ENCODE measurements around the gene CHD5.
"Not testable (repeated sequence)": the region's sequence is repeated elsewhere in the genome, so short reads cannot be mapped to it uniquely, and the experiment has no call there.

The CHD5 gene

DNA sequence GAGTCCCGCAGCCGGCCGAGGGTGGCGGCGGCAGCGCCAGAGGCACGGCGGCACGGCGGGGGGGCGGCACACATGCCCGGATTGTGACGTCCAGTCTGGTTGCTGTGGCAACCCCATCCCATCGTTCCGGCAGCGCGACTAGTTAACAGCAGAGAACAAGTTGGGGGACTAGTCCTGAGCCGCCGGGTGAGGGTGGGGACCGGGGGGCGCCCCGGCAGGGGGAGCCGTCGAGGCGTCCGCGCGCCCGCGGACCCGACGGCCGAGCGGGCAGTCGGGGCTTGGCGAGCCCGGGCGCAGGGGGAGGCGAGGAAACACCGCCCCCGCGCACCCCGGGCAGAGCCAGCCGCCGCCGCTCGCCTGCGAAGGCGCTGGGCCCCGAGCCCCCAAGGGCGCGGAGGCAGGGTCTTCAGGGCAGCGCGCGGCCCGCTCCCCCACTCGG lies at the start of gene CHD5:
CHD5 (minus strand) TSS at position 54 of the 439 bp plus-strand sequence. CDS start 298 bp downstream, outside the sequence.
- DNase-seq = no peak

DNA sequence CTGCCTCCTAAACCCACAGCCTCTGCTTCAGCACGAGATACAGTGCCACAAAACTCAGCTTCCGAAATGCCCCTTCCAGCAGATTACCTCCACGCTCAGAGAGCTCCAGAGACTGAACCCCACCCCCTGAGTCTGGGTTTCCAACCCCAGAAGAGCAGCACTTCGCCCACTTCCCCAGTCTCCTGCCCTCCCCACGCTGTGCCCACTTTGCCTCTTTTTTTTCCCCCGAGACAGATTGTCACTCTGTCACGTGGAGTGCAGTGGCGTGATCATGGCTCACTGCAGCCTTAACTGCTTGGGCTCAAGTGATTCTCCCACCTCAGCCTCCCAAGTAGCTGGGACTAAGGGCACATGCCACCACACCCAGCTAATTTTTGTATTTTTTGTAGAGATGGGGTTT lies 45.5 kb upstream of the CHD5 start:
- DNase-seq = no peak

DNA sequence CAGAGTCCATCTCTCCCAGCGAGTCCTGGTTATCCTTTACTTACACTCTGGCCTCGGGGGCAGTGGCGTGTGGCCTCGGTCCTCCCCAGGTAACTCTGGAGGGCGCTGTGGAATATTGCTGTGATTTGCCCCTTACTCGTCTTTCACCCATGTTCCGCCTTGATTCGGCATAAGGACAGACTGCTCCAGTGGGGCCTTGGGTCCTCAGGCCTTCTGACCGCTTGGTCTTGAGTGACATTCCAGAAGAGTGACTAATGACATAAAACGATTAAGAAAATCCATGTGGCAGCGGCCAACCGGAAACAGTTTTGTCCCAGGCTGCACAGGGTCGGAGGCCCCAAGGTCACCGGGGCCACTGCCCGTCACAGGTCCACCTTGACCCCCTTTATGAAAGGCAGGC lies 44.6 kb upstream of the CHD5 start:
- no peak for DNase-seq

DNA sequence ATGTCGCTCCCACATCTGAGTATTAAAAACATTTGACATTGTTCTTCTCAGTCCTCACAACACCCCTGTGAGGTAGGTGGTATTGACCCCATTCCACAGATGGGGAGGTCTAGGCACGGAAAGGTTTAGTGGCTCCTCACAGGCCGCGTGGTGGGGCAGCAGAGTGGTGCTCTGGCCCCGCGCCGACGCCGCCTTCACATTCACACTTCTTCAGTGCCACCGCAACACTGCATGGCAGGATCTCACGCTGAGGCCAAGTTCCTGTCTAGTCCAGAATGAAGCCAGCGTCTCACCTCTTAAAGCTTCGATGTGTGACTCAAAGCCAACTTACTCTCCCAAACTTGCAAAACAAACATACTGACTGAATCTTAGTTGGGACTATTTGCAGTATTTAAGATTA lies 43.5 kb upstream of the CHD5 start:
- DNase-seq = no peak

DNA sequence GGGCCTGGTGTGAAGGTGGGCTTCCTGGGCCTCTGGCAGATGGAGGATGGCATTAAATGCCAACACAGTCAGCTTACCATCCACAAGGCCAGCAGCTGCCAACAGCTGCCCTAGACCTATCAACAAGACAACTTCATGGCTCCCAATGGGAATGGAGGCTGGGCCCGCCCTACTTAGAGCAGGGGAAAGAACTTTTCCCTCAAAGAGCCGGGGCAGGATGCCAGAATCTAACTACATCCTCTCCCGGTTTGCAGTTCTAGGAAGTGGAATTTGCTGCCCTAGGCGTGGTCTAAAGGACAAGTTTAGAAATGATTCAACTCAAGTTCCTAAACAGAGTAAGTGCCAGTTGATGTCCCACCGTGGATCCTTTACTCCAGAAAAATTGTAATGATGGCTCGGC lies 42.5 kb upstream of the CHD5 start:
- no peak for DNase-seq

DNA sequence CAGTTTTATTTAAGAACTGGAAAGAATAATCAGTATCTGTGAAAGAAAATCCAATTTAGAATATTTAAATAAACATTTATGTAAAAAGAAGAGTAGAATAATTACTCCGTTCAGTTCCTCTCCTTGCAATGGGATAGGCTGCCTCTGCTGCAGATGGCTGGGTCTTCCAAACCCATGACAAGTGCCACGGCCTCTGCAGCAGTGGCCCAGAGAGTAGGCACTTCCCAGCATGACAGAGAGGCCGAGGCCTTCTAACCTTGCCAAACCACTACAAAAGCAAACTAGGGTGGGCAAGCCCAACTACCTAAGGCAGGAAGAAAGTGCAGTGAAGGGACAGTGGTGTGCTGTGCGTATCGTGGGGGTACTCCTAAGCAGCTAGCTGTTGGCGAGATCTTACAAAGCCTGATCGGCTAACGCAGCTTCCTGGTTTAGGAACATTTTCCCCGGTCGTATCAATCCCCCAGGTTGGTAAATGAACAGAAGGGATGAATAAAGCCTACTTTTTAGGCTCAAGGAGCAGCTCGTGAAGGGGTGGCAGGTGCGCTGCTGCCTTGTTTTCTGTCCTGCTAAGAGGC lies 41.2 kb upstream of the CHD5 start:
- no peak for DNase-seq

DNA sequence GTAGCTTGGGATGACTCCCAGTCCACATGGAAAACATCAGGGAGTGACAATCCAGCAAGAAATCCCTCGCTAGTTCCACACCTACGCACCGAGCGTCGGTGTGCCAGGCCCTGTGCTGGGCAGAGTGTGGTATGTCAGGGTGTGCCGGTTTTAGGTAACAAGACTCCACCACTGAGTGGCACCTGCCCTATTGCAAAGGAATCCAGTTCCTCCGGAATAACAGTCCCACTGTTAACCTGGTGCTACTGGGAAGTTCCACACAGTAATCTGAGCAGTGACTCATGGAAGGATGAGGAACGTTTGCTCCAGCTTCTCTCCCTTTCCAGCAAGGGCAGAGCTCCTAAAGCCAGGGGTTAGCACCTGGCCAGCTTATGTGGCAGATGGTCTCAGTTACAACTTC lies 40.1 kb upstream of the CHD5 start:
- no peak for DNase-seq

DNA sequence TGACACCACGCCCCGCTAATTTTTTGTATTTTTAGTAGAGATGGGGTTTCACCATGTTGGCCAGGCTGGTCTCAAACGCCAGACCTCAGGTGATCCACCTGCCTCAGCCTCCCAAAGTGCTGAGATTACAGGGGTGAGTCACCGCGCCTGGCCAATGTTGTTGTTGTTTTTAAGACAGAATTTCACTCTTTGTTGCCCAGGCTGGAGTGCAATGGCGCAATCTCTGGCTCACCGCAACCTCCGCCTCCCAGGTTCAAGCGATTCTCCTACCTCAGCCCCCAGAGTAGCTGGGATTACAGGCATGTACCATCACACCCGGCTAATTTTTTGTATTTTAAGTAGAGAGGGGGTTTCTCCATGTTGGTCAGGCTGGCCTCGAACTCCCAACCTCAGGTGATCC lies 39.5 kb upstream of the CHD5 start:
- not testable (repeated sequence) for DNase-seq

DNA sequence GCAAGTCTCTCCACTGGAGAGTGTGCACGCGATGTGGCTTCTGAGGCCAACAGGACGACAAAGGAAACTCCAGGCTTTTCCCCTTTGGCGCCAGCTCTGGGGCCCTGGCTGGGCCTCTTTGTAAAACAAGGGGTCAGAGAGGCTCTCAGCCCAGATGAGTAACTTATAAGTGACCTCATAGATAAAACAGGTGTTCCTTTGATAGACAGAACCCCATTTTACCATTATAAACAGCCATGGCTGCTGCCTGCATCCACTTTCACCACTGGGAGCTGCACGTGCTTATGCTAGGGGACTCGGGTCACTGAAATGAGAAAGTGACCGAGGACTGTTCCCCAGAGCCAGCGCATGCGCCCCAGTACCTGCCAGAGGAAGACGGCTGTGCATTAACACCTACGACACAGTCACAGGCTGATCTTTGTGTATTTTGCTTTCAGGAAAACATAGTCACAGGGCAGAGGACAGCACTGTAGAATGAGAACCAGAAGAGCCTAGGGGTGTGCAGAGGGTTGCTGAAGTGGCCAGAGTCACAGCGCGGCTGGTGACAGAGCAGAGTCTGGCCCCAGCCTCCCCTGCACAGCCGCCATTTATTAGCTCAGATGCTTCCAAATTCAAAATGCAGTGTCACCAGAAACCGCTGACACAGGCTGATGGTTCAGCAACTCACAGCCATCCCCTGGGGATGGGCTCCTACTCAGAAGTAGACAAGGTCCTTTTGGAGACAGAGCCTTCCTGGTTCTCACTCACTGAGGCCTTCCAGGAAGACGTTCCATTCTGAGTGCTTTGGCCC lies 38.4 kb upstream of the CHD5 start:
- DNase-seq = no peak

DNA sequence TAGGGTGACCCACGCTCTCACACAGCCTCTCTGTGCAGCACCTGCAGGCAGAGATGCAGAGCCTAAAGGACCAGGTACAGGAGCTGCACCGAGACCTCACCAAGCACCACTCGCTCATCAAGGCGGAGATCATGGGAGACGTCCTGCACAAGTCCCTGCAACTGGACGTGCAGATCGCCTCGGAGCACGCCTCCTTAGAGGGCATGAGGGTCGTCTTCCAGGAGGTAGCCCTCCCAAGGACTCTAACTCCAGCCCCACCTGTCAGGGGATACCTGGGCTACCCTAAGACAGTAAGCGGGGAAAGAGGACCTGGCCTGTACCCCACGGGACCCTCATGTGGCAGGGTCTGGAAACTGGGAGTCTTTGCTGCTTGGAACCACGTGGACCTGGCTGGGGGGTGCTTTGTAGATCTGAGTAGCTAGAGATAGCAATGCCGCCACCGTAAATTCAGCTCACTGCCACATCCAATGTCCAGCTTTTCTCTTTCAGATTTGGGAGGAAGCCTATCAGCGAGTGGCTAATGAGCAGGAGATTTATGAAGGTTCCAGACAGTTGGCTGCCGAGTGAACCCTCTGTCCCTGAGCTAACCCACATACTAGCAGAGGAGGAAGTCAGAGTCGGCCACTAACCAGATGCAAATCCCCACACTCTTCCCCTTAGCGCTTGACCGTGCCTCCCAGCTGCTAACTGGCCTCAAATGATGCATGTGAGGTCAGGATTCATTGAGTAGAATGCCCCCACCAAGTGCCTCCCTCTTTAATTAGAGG lies 32.3 kb upstream of the CHD5 start:
- no peak for DNase-seq

DNA sequence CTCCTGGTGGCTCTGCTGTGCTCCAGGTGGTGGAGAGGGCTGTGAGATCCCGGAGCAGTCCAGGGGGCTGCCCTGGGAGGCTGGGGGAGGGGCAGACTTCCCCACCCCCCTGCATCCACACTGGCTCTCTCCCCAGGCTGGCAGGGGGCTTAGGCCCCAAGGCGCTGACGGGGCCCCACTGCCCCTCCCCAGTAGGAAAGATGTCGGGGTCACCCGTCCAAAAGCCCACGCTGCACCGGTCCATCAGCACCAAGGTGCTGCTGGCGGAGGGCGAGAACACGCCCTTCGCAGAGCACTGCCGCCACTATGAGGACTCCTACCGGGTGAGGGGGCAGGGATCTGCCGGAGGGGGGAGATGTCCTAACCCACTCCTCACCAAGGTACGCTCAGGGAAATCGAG lies 31.6 kb upstream of the CHD5 start:
- DNase-seq = no peak

DNA sequence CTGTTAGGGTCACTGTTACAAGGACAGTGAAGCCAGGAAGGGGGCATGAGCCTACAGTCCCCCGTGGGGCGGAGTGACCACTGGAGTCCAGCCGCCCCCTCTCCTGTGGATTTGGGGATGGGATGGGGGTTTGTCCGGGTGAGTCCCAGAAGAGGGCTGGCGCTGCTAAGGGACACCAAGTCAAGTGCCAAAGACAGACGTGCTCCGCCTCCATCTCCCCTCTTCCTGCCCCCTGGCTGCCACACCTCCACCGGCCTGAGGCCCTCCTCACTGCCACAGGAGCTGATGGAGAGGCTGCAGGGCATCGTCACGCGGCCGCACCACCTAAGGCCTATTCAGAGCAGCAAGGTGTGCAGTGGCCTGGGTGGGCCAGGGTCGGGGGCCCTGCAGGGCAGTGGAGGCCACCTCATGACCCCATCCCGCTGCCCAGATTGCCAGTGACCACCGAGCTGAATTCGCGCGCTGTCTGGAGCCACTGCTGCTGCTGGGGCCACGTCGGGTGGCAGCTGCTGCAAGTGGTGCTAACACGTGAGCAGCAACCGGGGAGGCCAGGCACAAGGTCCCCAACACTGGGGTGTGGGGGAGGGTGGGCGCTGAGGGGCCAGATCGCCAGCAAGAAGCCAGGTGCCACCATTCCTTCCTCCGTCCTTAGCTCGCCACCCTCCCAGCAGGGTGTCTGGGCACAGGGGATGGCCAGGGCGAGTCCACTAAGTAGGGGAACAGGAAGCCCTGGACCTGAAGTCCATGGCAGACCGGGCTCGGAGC lies 30.7 kb upstream of the CHD5 start:
- no peak for DNase-seq

DNA sequence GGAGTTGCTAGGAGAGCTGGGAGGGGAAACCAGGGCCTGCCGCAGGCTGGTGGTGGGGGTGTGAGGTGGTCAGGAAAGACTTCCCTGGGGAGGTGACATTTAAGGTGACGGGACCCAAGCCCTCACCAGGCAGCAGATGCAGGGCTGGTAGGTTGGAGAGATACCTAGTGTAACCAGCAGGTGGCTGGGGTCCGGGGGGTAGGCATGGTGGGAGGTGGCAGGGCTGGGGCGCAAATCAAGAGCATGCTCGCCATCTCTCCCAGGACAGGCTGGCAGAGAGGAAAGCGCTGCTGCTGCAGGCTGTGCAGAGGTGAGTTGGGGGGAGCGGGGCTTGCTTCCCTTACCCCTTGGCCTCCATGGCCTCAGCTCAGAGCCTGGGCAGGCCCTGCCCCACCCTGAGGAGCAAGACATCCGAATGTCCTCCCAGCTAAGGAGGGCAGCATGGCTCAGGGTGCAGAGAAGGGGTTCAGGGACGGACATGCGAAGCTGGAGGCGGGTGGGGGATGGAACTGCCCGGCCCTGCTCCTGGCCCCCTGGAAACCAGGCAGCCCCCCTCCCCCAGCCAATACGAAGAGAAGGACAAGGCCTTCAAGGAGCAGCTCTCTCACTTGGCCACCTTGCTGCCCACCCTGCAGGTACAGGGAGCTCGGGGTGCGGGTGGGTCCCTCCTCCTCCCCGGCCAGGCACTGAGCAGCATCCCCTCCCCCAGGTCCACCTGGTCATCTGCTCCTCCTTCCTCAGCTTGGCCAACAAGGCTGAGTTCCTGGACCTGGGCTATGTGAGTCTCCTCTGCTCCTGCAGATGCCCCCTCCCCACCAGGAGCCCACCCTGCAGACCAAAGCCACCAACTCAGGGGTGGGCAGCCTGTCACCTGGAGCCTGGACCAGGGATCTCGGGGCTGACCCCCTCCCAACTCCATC lies 29.8 kb upstream of the CHD5 start:
- DNase-seq = no peak

DNA sequence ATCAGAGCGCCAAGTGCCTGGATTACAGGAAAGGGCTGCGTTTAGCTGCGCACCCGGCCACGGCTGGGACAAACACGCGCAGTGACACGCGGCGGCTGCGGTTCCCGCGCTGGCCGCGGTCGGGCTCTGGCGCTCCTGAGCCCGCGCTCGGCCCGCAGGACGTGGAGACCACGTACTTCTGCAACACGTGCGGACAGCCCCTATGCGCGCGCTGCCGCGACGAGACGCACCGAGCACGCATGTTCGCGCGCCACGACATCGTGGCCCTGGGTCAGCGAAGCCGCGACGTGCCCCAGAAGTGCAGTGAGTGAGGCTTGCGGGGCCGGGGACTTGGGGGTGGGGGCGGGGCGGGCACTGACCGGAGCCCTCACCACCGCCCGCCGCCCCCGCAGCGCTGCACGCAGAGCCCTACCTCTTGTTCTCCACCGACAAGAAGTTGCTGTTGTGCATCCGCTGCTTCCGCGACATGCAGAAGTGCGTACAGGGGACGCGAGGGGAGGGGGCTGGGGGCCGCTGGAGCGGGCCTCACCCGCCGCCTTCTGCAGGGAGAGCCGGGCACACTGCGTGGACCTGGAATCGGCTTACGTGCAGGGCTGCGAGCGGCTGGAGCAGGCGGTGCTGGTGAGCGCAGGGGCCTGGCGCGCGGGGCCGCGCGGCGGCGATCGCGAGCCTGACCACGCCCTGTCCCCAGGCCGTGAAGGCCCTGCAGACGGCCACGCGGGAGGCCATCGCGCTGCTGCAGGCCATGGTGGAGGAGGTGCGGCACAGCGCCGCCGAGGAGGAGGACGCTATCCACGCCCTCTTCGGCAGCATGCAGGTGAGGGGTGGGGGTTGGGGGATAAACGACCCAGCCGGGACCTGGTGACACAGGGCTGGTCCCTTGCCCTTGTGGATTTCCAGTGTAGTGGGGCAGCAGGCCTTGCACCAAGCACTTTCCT lies 28.9 kb upstream of the CHD5 start:
- no peak for DNase-seq

DNA sequence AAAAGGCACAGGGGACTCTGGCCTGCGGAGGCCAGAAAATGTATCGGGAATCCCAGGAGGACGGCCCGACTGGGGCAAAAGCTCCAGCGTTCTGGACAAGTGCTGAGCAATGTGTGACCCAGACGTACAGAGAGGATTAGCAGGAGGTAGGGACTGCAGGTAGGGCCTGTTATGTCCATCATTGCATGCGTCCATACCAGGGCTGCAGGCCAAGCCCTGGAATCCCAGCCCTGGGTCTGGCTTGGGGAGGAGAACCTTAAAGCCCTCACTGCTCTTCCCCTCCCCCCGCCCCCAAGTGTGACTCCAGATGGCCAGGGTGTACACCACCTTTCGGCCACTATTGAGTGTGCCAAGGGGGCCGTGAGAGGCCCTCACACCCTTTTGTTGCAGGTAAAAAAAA lies 27.8 kb upstream of the CHD5 start:
- no peak for DNase-seq

DNA sequence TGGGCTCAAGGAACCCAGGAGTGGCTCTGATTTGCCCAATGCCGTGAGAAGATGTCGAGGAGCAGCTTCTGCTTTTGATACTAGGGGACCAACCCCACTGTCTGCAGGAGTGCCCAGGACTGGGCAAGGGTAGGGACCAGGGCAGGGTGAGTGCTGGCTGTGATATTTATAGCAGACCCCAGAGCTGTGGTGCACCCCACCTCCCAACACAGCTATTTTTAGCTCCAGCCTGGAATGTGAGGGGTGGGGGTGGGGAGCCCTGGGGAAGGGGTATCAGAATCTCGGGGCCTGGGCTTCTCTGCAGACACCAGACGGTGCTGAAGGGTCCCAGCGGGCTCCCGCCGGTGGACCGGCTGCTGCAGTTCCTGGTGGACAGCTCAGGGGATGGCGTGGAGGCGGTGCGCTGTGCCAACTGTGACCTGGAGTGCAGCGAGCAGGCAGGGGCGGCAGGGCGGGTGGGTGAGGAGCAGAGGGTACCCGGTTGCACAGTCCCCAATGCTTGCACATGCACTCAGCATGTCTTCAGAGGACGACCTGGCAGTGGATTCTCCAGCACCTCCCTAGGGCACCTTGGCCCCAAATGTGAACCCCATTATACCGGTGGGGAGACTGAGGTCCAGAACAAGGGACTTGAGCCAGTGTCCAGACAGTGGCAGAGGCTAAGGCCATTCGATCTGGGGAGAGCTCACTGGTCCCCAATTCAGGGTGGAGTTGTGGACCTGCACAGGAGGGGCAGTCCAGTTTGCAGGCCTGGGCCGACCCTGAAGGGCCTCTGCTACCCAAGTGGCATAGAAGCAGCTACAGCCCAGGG lies 27.2 kb upstream of the CHD5 start:
- no peak for DNase-seq

DNA sequence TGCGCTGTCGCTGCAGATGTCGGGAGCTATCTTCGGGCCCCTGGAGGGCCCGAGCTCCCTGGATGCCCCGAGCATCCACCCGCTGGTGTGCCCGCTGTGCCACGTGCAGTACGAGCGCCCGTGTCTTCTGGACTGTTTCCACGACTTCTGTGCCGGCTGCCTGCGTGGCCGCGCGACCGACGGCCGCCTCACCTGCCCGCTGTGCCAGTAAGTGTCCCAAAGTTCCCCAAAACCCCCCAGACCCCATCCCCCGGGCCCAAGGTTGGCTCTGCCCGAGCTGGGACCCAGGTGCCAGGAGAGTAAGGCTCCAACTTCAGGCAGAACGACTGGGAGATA lies 26.4 kb upstream of the CHD5 start:
- DNase-seq = no peak

DNA sequence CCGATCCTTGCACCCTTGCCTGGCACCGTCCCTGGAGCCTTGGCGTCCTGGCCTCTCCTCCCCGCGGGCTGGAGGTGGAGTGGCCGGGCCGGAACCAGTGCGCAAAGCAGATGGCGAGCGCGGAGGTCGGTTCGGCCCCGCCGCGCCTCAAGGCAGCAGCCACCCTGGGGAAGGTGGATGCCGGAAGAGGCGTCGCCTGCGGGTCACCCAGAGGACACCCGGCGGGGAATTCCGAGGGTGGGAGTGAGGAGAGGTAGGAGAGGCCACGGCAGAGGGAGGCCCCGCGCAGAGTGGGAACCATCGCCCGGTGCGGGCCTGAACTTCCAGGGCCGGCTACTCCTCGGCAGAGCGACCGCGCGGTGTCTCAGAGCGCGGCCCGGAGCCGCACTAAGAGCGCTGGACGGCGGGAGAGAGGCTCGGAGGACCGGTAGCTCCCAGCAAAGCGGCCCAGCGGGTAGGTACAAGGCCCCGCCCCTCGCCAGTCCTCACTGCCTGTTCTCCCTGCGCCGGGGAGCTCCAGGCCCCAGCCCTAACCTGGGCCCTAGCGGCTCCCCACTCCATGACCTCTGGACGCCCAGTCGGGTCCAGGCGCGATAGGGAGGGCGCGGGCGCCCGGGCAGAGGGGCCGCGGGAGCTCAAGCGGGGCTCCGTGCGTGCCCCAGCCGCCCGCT lies 25.9 kb upstream of the CHD5 start, which contains the start of gene RNF207:
RNF207 (plus strand) TSS at position 271 of the 671 bp plus-strand sequence. CDS start 417 bp downstream, outside the sequence.
- no peak for DNase-seq

DNA sequence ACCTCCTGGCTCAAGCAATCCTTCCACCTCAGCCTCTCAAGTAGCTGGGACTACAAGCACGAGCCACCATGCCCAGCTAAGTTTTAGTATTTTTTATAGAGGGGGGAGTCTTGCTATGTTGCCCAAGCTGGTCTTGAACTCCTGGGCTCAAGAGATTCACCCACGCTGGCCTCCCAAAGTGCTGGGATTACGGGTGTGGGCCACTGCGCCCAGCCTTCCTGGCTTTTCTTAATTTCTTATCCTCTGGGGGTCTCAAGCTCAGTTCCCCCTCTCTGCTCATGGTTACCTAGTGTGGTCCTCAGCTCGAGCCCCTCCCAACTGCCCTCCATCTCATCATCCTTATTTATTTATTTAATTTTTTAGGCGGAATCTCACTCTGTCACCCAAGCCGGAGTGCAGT lies 22.1 kb upstream of the CHD5 start:
- no peak for DNase-seq
